Loucy (cell line): ENCODE measurements around the gene HNRNPF.

Experiments
- H2AFZ ChIP-seq: fragments of 200-600 bp; sonication (generic); 2 replicates; pipeline ENCODE4 v1.6.0; 2016; ENCODE audit warnings: antibody characterized with exemption, mild to moderate bottlenecking, low read length, moderate library complexity
- H3F3A ChIP-seq: fragments of 200-600 bp; 2 replicates; pipeline ENCODE4 v1.6.0; 2016; ENCODE audit warnings: antibody characterized with exemption, low read depth, mild to moderate bottlenecking
- H3K27me3 ChIP-seq: fragments of 200-600 bp; sonication (generic); 2 replicates; pipeline ENCODE4 v1.6.1; 2014; ENCODE audit warnings: low read length, mild to moderate bottlenecking; ENCODE audit not compliant: insufficient read depth, poor library complexity, severe bottlenecking
- H3K36me3 ChIP-seq: fragments of 200-600 bp; sonication (generic); 2 replicates; pipeline ENCODE4 v1.6.1; 2016; ENCODE audit warnings: low read length; ENCODE audit not compliant: insufficient read depth
- H3K4me1 ChIP-seq: fragments of 200-600 bp; sonication (generic); 2 replicates; pipeline ENCODE4 v1.5.1; 2014; ENCODE audit warnings: low read length, mild to moderate bottlenecking; ENCODE audit not compliant: insufficient read depth, poor library complexity, severe bottlenecking
- H3K4me2 ChIP-seq: fragments of 200-600 bp; sonication (generic); 2 replicates; pipeline ENCODE4 v1.6.0; 2014; ENCODE audit warnings: antibody characterized with exemption, low read length, low read depth, mild to moderate bottlenecking; ENCODE audit not compliant: poor library complexity, severe bottlenecking
- H3K4me3 ChIP-seq: fragments of 200-600 bp; sonication (generic); 2 replicates; pipeline ENCODE4 v1.5.1; 2014; ENCODE audit warnings: low read length, mild to moderate bottlenecking, mixed read lengths; ENCODE audit not compliant: poor library complexity, severe bottlenecking
- H3K79me2 ChIP-seq: fragments of 200-600 bp; sonication (generic); 2 replicates; pipeline ENCODE4 v1.6.1; 2014; ENCODE audit warnings: low read length; ENCODE audit not compliant: insufficient read depth
- H3K9ac ChIP-seq: fragments of 200-600 bp; sonication (generic); 2 replicates; pipeline ENCODE4 v1.6.0; 2014; ENCODE audit warnings: mild to moderate bottlenecking, low read depth, low read length, moderate library complexity; ENCODE audit not compliant: poor library complexity, severe bottlenecking
- H3K9me2 ChIP-seq: fragments of 200-600 bp; sonication (generic); replicated peaks from 2 replicates; pipeline ENCODE4 v1.6.1; 2016; ENCODE audit warnings: low read depth, low read length, mixed read lengths
- H3K9me3 ChIP-seq: fragments of 200-600 bp; sonication (generic); 2 replicates; pipeline ENCODE4 v1.6.1; 2014; ENCODE audit warnings: mild to moderate bottlenecking, antibody characterized with exemption, low read length, low read depth; ENCODE audit not compliant: insufficient read depth
- H4K20me1 ChIP-seq: fragments of 200-600 bp; sonication (generic); 2 replicates; pipeline ENCODE4 v1.6.0; 2014; ENCODE audit warnings: antibody characterized with exemption, low read length, mild to moderate bottlenecking; ENCODE audit not compliant: insufficient read depth, poor library complexity, severe bottlenecking
- CTCF ChIP-seq: fragments of 200-600 bp; sonication (generic); conservative IDR thresholded peaks from 2 replicates; pipeline ENCODE4 v1.5.1; 2014; ENCODE audit warnings: mild to moderate bottlenecking, antibody characterized with exemption, low read length
- EZH2phosphoT487 ChIP-seq: fragments of 200-600 bp; IDR thresholded peaks from 2 replicates; pipeline ENCODE4 v1.6.1; 2018; ENCODE audit warnings: antibody characterized with exemption, mild to moderate bottlenecking, moderate library complexity, borderline replicate concordance

Gene HNRNPF

GRCh38 chr10:43402176-43402575, 6.8 kb downstream of the HNRNPF start:
- H3K79me2 ChIP-seq = peaks cover 100% of the 10 kb centered on the region
- H3K4me2 ChIP-seq = peak overlapping the region; percentile 91
- no peak overlapping the region for H2AFZ ChIP-seq
- peaks cover 82% of the 10 kb centered on the region for H3K4me1 ChIP-seq
- peaks cover 96% of the 10 kb centered on the region for H4K20me1 ChIP-seq
- H3F3A ChIP-seq = peaks cover 3% of the 10 kb centered on the region; the same call in 1 of the 2 replicates
- H3K9me3 ChIP-seq = no peaks in the 10 kb centered on the region
- H3K4me3 ChIP-seq = peak overlapping the region; percentile 98
- H3K36me3 ChIP-seq = peaks cover 19% of the 10 kb centered on the region
- no peaks in the 10 kb centered on the region for H3K9me2 ChIP-seq
- H3K27me3 ChIP-seq = no peaks in the 10 kb centered on the region
- TF ChIP-seq EZH2phosphoT487 (no peak), CTCF (no peak)
- peak overlapping the region; percentile 94 for H3K9ac ChIP-seq

GRCh38 chr10:43401627-43402026, 7.4 kb downstream of the HNRNPF start:
- peaks cover 82% of the 10 kb centered on the region for H3K4me1 ChIP-seq
- H3K9me2 ChIP-seq = no peaks in the 10 kb centered on the region
- H3K9me3 ChIP-seq = no peaks in the 10 kb centered on the region
- no peak overlapping the region for H2AFZ ChIP-seq
- H3K4me2 ChIP-seq = peak overlapping the region; percentile 91
- H4K20me1 ChIP-seq = peaks cover 92% of the 10 kb centered on the region
- peak overlapping the region; percentile 98 for H3K4me3 ChIP-seq
- no peak for TF ChIP-seq CTCF
- no peak for TF ChIP-seq EZH2phosphoT487
- H3K27me3 ChIP-seq = no peaks in the 10 kb centered on the region
- H3K79me2 ChIP-seq = peaks cover 98% of the 10 kb centered on the region
- peaks cover 3% of the 10 kb centered on the region; the same call in 1 of the 2 replicates for H3F3A ChIP-seq
- peaks cover 19% of the 10 kb centered on the region for H3K36me3 ChIP-seq
- H3K9ac ChIP-seq = peak overlapping the region; percentile 94

GRCh38 chr10:43399320-43400310, 9.4 kb downstream of the HNRNPF start:
- Histone ChIP-seq H3K9me3 (no peaks in the 10 kb centered on the region), H3K4me1 (peaks cover 83% of the 10 kb centered on the region), H3K9ac (peak overlapping the region; percentile 97), H4K20me1 (peaks cover 91% of the 10 kb centered on the region), H3K4me3 (peak overlapping the region; percentile 15), H3K9me2 (no peaks in the 10 kb centered on the region), H3K36me3 (peaks cover 30% of the 10 kb centered on the region), H2AFZ (no peak overlapping the region), H3F3A (0 out of 2 replicates have a peak, but pooled peaks cover 3% of the 10 kb centered on the region), H3K27me3 (no peaks in the 10 kb centered on the region), H3K4me2 (peak overlapping the region; percentile 91), H3K79me2 (peaks cover 98% of the 10 kb centered on the region)
- TF ChIP-seq EZH2phosphoT487 (no peak), CTCF (no peak)
